GM19438 (cell line): ENCODE data around the gene ACTN1.

Experiments
- ATAC-seq: cut with Tn5 transposase; IDR thresholded peaks from one replicate; pipeline ENCODE4 v1.9.1; 2021; ENCODE audit warnings: low read depth; ENCODE audit not compliant: unreplicated experiment

The ACTN1 gene

GRCh38 chr14:68892961-68893360 is 86.1 kb downstream of the ACTN1 start:
- no peak for ATAC-seq

GRCh38 chr14:68891851-68892660 is 87.0 kb downstream of the ACTN1 start:
- ATAC-seq, result no peak

- no peak for ATAC-seq
Observed at GRCh38 chr14:68890173-68890931, 88.8 kb downstream of the ACTN1 start.

GRCh38 chr14:68888883-68889282 is 90.2 kb downstream of the ACTN1 start:
- no peak for ATAC-seq

GRCh38 chr14:68888025-68888850 is 90.9 kb downstream of the ACTN1 start:
- ATAC-seq, result no peak

GRCh38 chr14:68886109-68886434 is 93.0 kb downstream of the ACTN1 start:
- no peak for ATAC-seq

- ATAC-seq, result no peak
Observed at GRCh38 chr14:68885226-68886108, 93.6 kb downstream of the ACTN1 start.

- no peak for ATAC-seq
Observed at GRCh38 chr14:68884031-68885030, 94.8 kb downstream of the ACTN1 start.

- no peak for ATAC-seq
Observed at GRCh38 chr14:68882235-68882634, 96.9 kb downstream of the ACTN1 start.

GRCh38 chr14:68881396-68881795 is 97.7 kb downstream of the ACTN1 start:
- no peak for ATAC-seq

- ATAC-seq, result no peak
Observed at GRCh38 chr14:68880581-68881105, 98.5 kb downstream of the ACTN1 start.

- no peak for ATAC-seq
Observed at GRCh38 chr14:68879841-68880575, 99.1 kb downstream of the ACTN1 start.

- ATAC-seq, result no peak
Observed at GRCh38 chr14:68879321-68879781, 99.8 kb downstream of the ACTN1 start.

- ATAC-seq, result no peak
Observed at GRCh38 chr14:68878908-68879307, 100.2 kb downstream of the ACTN1 start.

GRCh38 chr14:68877993-68878575 is 101.0 kb downstream of the ACTN1 start:
- ATAC-seq, result no peak

GRCh38 chr14:68876976-68877375 is 102.1 kb downstream of the ACTN1 start:
- ATAC-seq, result no peak

GRCh38 chr14:68874746-68875155 is 104.4 kb downstream of the ACTN1 start:
- ATAC-seq, result no peak

- ATAC-seq, result no peak
Observed at GRCh38 chr14:68873376-68873775, 105.7 kb downstream of the ACTN1 start.
